Endothelial cell of hepatic sinusoid (primary cell): Measurements from ENCODE around the gene SLC9A2.

ENCODE experiments used
- in situ Hi-C: cut with HindIII; loops from 2 replicates; pipeline ENCODE4 v1.10.0; 2017; ENCODE audit warnings: low sequenced_read_pairs

Gene SLC9A2

DNA sequence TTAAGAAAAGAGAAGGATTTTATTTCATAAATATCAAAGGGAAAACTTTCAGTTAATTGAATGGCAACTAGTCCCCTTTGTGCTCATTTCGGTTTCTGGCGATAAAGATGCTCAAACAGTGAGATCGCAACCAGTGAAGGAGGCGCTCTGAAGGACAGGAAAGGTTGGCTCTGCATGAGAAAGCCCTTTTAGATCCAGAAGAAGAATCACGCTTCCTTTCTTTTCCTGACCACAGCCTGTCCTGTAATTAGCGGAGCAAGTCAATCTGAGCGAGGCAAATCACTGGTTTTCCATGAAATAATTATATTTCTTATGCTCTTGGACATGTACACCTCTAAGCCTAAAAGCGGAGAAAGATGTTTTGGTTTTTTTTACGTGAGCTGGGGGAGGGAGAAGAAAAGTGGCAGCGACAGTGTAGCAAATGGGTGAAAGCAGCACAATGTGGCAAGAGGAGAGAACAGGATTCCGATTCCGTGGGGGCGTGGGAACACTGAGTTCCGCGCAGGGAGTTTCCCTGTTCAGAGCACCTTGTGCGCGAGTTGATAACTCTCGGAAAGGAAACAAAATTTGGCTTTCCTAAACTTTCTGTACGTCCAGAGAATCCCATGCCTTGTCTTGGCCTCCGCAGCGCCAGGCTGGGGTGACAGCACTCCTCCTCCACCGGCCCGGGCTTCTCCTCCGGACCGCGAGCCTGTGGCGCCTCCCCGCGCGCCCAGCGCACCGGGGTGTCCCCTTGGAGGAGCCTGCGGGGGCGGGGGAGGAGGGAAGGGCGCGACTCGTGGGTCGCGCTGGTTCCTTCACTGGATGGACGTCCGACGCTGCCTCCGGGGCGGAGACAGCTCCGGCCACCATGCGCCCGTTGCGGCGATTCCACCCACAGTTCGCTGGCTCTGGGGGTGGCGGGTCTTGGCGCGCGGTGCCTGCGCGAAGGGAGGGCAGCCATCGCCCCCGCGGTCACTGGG lies 620 bp upstream of the SLC9A2 start:
- in situ Hi-C loops: no loop called here

DNA sequence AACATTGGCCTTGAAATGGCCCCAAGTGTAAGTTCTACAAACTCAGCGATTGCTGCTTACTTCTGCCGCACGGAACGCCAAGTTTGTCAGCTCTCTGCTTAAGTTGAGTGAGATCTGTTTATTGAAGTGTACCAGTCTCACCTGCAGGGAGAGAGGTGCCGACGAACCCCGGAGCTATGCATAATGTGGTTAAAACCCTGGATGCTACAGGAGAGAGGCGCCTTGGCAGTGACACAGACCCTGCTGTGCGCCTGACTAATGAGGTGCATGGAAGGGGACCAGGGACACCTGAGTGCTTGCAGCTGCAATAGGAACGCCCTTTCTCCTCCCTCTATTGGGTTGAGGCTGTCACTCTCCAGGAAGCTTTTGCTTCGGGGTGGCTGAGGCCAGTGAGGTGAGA lies 979 bp downstream of the SLC9A2 start:
- in situ Hi-C loops: no loop called here

DNA sequence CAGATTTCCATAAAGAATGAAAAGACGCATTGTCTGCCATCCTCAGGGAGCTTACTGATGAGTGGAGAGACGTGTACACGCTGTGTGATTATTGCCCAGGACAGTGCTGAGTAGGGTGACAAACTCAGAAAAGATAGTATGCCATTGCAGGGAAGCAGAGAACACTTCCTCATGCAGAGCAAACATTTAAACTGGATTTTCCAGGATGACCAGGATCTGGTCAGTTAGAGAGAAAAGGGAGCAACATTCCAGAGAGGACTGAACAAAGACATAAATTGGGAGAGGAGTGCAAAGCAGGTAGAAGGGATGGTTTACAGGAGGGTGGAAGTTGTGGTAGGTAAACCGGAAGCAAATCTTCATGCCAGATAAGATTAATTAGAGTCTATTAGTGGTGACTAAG lies 2.3 kb downstream of the SLC9A2 start:
- in situ Hi-C loops: no loop called here

DNA sequence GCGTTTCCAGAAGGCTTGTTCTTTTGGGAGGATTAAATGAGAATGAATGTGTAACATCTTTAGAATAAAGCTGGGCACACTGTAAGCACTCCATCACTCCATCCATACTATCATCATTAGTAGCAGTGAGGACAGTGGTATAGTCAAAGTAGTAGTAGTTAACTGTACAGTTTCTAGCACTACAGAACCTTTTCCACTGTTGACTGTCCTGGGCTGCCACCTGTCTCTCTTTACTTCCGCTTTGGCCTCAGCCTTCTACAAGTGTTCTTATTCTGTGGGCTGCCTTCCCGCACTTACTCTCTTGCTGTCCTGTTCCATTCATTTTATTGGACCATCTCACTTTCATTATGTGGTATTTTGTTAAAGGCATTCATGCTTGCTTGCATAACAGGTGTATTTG lies 3.3 kb downstream of the SLC9A2 start:
- in situ Hi-C loops: no loop called here

DNA sequence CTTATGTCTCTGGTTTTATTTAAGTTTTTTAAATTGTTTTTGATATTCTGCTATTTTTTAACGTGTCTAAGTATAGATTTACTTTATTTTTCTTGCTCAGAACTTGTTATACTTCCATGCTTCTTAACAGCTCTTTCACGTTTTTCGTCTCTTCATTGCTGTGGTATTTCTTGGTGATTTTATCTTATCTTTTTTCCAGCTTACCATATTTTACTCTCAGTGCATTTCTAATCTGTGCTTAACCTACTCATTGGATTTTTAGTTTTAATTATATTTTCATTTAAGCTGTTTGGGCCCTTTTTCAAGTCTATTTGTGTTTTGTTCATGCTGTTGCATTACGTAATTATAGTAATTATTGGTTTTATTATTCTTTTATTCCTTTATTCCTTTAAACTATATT lies 11.1 kb downstream of the SLC9A2 start:
- in situ Hi-C loops: no loop called here

DNA sequence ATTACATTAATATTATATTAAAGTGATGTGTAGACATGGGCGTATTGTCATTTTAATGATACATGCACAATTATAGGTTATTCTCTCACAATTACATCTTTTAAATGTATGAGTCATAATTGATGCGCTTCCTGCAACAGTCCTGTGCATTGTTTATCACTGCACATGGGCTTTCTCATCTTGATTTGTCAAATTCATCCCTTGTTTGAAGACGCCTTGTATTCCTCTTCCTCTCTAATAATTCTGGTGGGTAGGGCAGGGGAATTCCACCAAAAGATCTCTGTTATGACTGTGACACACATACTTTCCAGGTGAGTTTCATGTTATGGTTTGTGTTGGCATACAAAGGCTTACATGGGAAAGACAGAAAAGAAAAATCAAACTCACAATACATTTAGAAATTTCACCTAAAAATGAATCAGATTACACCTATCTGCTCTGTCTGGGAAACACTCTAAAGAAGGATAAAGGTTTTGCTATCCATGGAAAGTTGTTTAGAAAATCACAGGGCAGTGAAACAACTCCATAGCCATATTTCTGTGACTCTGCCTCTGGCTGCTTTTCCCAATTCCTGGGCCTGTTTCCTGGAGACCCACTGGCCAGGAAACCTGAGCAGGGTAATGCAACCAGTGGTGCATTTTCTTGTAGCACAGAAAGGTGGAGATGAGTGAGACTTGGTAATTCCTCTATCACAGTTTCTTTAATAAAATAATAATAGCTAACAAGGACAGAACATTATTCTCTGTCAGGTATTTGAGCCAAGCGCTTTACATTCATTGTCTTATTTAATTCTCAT lies 13.2 kb downstream of the SLC9A2 start:
- in situ Hi-C loops: no loop called here

DNA sequence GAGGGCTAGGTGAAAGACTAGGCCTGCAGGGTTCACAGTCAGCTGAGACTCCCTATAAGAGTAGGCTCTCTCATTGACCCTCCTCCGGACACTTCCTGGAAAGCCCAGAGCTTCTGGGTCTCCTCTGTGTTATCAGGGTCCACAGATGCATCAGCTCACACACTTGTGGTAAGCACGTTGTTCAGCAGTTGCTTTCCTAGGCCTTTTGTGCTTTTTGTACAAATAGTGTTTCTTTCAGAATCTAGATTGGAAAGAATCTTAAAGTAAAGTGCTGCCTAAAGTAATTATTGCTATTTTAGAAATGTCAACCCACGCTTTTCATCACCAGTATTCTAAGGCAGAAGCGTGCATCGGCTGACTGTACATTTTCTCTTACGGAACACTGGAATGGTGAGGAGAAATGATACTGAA lies 15.5 kb downstream of the SLC9A2 start:
- in situ Hi-C loops: no loop called here

DNA sequence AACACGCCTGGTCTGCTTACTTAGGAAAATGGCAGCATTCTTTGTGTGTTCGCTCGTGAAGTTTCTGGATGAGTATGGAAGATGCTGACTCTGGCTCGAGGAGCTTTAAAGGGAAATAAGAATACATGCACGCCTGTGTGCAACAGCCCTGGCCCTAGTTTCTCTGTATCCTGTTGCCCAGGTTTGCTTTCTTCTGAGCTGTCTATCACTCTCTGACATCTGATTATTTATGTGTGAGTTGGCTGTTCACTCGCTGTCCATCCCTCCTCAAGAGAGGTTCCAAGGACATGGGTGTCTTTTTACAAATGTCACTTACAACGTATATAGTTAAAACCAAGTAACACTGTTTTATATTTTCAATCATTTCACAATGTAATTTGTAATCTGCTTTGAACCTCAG lies 16.0 kb downstream of the SLC9A2 start:
- in situ Hi-C loops: no loop called here

DNA sequence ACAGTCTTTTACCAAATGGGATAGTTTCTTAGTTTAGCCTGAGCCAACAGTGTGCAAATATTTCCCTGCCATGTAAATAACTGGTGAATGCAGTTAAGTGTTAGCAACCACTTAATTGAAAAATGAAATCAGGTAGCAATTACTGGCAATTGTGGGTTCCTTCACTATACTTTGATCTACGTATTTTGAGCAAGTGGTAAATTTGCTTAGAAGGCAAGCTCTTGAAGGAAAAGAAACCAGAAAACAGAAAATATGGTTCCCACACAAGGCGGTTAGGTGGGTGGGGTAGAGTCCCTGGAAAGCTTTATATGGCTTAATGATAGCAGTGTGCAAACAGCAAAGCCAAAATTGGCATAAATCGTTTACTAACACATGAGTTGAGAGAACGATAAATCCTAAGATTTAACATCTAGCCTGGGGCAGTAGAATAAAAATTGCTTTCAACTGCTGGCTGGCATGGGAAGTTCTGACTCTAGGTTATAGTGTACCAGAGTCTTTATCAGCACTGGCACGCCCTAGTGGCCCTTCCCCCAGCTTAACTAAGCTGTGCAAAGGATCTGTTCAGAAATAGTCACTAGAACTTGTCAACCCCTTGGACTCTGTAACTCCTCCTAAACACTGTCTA lies 17.0 kb downstream of the SLC9A2 start:
- in situ Hi-C loops: no loop called here

DNA sequence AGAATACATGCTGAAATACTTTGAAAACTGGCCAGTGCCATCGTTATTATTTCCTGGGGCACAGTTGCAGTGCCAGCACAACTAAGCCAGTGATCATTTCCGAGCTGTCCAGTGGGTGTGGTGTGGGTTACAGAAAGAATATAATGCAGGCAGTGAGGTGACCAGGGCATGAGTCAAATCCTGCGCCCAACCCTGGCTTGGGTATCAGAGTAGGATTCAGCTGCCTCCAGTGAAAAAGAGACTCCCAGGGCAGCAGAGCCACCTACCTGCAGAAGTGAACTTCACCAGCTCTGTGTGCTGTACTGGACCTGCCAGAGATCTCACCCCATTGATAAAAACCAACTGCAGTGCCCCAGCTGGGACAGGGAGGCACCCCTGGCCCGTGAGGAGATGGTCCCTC lies 18.0 kb downstream of the SLC9A2 start:
- in situ Hi-C loops: no loop called here

DNA sequence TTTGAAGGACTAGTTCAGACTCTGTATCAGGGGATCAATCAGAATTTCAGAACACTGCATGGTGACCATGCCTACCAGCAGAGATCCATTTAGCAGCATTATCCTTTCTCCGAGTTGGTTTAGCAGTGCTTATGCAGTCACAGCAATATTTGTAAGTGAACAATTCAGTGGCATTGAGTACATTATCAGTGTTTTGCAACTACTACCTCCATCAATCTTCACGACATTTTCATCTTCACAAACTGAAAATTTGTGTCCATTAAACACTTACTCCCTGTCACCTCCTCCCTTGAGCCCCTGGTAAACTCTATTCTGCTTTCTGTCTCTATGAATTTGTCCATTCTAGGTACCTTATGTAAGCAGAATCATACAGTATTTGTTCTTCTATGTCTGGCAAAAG lies 20.1 kb downstream of the SLC9A2 start:
- in situ Hi-C loops: no loop called here

DNA sequence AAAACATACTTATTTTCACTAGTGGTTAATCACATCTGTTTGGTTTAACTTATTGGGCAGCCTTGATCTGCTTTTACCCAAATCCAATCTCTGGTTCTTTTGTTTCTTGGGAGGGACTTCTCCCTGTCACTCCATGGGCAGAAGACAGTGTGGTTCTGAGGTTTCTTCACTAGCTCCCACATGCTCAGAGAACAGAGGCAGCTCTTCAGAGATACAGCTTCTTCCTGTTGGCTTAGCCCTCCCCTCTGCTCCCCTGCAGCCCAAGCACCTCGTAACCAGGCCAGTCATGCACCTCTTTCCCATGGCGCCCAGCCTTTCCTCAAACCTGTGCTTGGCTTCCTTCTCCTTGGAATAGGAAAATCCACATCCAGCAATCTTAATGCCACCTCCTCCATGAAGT lies 32.8 kb downstream of the SLC9A2 start:
- in situ Hi-C loops: no loop called here

DNA sequence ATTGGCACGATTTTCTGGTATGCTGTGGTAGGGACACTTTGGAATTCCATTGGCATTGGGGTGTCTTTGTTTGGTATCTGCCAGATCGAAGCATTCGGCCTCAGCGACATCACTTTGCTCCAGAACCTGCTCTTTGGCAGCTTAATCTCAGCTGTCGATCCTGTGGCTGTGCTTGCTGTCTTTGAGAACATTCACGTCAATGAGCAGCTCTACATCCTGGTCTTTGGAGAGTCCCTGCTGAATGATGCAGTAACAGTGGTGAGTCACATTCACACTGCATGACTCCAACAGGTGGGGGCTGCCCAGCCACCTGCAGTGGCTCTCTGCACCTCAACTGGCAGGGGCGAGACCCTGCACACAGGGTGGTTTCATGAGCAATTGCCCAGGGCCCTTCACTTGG lies 38.4 kb downstream of the SLC9A2 start:
- in situ Hi-C loops: no loop called here

DNA sequence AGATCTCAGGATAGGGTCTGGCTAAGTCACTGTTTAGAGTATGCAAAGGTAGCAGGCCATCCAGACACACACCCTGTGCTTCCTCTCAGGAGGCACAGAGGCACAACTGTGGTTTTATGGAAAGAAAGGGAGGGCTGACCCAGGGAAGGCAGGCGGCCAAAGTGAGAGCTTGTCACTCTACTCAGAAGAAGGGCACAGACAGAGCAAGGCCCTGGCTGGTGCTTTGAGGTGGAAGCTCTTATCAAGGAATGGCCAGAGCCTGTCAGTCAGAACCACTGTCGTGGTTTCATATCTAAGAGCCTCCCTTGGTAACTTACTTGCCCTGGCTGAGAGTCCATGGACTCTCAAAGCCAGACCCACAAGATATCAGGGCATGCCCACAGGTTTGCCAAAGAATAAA lies 40.7 kb downstream of the SLC9A2 start:
- in situ Hi-C loops: no loop called here

DNA sequence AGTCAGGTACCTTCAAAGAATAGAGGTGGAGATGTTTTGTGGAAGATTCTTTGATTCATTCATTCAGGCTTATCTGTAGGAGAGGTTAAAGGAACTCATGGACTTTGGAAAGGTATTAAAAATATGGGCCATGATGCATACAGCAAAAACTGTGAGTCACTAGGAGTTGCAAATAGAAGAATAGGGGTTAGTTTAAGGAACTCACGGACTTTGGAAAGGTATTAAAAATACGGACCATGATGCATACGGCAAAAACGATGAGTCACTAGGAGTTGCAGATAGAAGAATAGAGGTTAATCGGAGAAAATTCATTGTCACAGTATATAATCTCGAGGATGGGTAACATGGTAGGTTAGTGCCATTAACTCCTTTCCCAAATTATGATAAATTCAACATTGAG lies 41.2 kb downstream of the SLC9A2 start:
- in situ Hi-C loops: no loop called here

DNA sequence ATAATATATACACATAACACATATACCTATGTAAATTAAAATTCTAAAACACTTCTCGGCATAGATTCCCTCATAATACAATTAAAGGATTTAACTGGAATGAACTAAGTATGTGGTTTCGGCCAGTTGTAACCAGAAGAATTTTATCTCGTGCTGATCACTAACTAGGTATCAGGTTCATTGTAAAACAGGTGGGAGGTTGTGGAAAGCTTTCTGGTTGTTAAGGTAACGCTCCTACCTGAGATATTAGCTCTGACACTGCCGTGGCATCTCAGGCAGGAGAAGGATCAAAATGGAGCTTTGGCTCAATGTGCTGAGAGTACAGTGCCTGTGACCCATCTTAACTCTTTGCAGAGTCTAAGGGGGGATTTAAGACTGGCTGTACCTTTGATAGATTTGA lies 42.5 kb downstream of the SLC9A2 start:
- in situ Hi-C loops: no loop called here

DNA sequence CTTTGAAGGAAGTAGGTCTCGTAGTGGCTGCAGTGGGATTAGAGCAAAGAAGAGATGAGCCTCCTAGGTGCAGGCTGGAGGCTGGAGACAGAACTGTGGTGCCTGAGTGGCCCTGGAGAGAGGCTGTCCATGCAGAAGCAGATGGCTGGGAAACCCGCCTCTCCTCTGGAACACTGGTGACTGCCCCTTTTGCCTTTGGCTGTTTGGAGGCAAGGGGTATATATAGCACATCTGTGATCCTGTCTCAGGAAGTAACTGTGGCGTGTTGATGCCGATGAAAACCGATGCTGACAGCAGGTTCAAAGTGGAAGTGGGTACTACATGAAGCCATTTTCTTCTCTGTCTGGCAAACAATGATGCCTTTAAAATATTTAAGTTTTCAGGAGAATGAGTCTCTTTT lies 43.5 kb downstream of the SLC9A2 start:
- in situ Hi-C loops: no loop called here

DNA sequence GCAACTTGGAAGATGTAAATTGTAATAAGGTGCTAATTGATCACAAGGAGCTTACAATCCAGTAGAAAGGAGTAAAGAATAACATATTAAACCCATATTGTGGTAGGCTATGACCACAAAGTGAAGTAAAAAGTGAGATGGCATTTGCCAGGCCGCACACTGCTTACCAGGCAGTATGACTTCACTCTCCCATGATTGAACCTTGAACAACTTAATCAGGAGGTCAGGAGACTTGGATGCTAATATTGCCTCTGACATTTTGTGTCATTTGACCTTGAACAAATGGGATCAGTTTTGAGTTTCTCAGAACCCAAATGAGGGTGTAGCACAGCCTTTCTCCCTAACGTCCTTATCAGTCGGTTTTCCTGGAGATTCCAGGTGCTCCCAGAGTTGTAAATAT lies 44.0 kb downstream of the SLC9A2 start:
- in situ Hi-C loops: no loop called here

DNA sequence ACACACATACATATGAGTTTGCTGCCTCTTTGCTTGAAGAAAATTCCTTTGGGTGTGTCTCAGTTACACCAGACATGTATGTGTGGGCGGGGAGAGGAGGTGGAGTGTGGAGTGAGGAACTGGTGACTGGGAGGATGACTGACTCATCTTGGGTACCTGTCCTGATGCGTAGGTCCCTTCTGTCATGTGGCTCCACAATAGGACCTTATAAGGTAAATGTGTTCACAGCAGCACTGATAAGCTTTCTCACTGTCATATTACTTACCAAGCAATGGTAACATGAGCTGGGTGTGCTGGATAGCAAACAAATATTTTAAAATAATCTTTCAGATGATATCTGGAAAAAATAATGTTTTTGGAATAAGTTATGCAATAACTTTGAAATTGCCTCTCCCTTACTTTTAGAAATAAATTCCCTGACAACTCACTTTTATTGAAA lies 45.1 kb downstream of the SLC9A2 start:
- in situ Hi-C loops: no loop called here

DNA sequence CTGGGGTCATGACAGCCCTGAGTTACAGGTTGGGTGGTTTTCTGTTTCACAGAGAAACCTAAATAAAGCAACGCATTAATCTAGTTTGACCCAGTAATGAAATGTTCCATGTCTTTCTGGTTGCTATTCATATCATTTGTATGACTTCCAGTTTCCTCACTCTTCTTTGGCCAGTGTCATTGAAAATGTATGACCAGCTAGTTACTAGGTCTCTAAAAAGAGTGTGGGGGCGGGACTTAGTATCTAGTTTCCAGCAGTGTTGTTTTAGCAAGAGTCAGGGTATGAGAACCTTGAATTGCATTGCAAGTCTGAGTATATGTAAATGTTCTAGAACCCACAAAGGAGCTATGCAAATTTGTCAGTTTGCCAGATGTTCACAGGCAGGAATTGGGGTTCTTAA lies 47.7 kb downstream of the SLC9A2 start:
- in situ Hi-C loops: no loop called here

DNA sequence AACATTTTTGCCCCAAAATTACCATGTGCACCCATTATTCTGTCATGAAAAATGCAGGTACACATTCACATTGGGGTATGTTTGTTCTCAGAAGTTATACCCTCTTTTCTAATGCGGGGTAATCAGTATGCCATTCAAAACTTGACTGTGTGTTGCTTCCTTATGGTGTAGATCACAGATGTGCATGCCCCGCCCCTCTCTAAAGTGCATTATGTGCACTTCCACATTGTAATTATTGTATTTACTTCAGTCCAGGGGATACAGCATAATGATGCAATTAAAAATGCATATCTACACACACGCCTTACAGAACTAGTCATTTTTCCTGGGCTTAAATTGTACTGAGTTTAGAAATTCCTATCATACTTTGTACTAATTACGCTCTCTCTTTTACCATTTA lies 48.8 kb downstream of the SLC9A2 start:
- in situ Hi-C loops: no loop called here

DNA sequence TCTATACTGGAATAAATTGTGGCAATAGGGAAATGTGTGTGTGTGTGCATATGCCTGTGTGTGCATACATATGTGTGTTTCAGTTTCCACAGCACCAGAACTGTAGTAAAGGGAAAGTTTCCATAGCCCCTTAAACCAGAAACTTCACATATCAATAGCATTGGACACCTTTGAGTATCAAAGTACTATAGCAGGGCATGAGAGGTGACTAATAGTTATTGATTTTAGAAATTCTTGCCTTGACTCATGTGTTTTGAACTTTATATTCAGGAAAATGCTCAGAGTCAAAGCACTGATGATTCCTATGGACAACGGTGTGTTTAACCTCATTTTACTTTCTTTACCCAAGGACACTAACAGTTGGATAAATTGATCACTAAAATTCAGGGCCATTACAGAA lies 50.0 kb downstream of the SLC9A2 start:
- in situ Hi-C loops: no loop called here
